SK-N-SH (cell line): ENCODE results near the gene SCO1. TPM values are rescaled to one million over a fixed set of nuclear protein-coding genes. Genes with fewer than 3 reads are reported as not detected.

Source experiments
- CTCF ChIA-PET: fragments of 300-600, 350-600 bp; formaldehyde crosslinking; extraction: SDS; loops from one replicate; lab custom pipeline; 2021; lab: Yijun Ruan, JAX
- POLR2A ChIA-PET: fragments of 350-600 bp; sonication (Branson Sonifier 250); formaldehyde crosslinking; extraction: SDS; loops from one replicate; lab custom pipeline; 2020; ENCODE audit warnings: antibody characterized with exemption, inconsistent platforms; lab: Yijun Ruan, JAX
- DNase-seq: peaks from one replicate; pipeline ENCODE4 v3.0.0; 2012
- H2AFZ ChIP-seq: fragments of 200-600 bp; sonication (generic); 2 replicates; pipeline ENCODE4 v1.8.1; 2016; ENCODE audit warnings: antibody characterized with exemption, mild to moderate bottlenecking, low read depth
- H3F3A ChIP-seq: fragments of 200-600 bp; sonication (generic); replicated peaks from 2 replicates; pipeline ENCODE3; 2016; ENCODE audit warnings: antibody characterized with exemption, mild to moderate bottlenecking; ENCODE audit not compliant: insufficient read depth
- H3K27ac ChIP-seq, 2 experiments: fragments of 200-500 bp in 1 of 2; fragments of 200-600 bp in 1 of 2; sonication (Bioruptor generic) in 1 of 2; sonication (generic), shearing (Covaris generic) in 1 of 2; 2 replicates each; pipeline versions ENCODE4 v1.5.1 to v1.6.1; 2014 to 2016; ENCODE audit warnings: low read depth in 2 of 2, inconsistent platforms in 1 of 2, low read length in 1 of 2, mild to moderate bottlenecking in 1 of 2, mixed read lengths in 1 of 2
- H3K27me3 ChIP-seq: fragments of 200-600 bp; sonication (generic), shearing (Covaris generic); 2 replicates; pipeline ENCODE4 v1.6.1; 2016; ENCODE audit warnings: mixed run types; ENCODE audit not compliant: insufficient read depth
- H3K36me3 ChIP-seq, 2 experiments: fragments of 200-500 bp in 1 of 2; fragments of 200-600 bp in 1 of 2; sonication (Bioruptor generic) in 1 of 2; sonication (generic) in 1 of 2; replicated peaks in 1 of 2; 2 replicates each; pipeline versions ENCODE3 to v1.5.1; 2014 to 2016; ENCODE audit warnings: low read length in 1 of 2, mild to moderate bottlenecking in 1 of 2; ENCODE audit not compliant: insufficient read depth in 2 of 2, control insufficient read depth in 1 of 2
- H3K4me1 ChIP-seq, 2 experiments: fragments of 200-500 bp in 1 of 2; fragments of 200-600 bp in 1 of 2; sonication (Bioruptor generic) in 1 of 2; sonication (generic), shearing (Covaris generic) in 1 of 2; 2 replicates each; pipeline versions ENCODE4 v1.5.1 to v1.6.1; 2014 to 2016; ENCODE audit warnings: low read depth in 1 of 2, low read length in 1 of 2, mixed run types in 1 of 2; ENCODE audit not compliant: insufficient read depth in 2 of 2, control insufficient read depth in 1 of 2
- H3K4me2 ChIP-seq: fragments of 200-600 bp; sonication (generic), shearing (Covaris generic); 2 replicates; pipeline ENCODE4 v1.6.1; 2017; ENCODE audit warnings: mixed run types
- H3K4me3 ChIP-seq, 2 experiments: fragments of 200-500 bp in 1 of 2; fragments of 200-600 bp in 1 of 2; sonication (Bioruptor generic) in 1 of 2; sonication (generic), shearing (Covaris generic) in 1 of 2; 2 replicates each; pipeline versions ENCODE4 v1.5.1 to v1.8.1; 2014 to 2016; ENCODE audit warnings: low read depth in 2 of 2, inconsistent platforms in 1 of 2, low read length in 1 of 2, mild to moderate bottlenecking in 1 of 2, mixed read lengths in 1 of 2, moderate library complexity in 1 of 2
- H3K79me2 ChIP-seq: fragments of 200-600 bp; sonication (generic); 2 replicates; pipeline ENCODE4 v1.8.1; 2017; ENCODE audit warnings: mild to moderate bottlenecking; ENCODE audit not compliant: insufficient read depth
- H3K9ac ChIP-seq: fragments of 200-600 bp; sonication (generic); 2 replicates; pipeline ENCODE4 v1.6.1; 2017; ENCODE audit warnings: mixed run types
- H3K9me2 ChIP-seq: fragments of 200-600 bp; sonication (generic); 2 replicates; pipeline ENCODE4 v1.6.1; 2017; ENCODE audit warnings: mixed run types
- H3K9me3 ChIP-seq: fragments of 200-600 bp; sonication (generic); 2 replicates; pipeline ENCODE4 v1.6.1; 2017; ENCODE audit warnings: mixed run types, mild to moderate bottlenecking, moderate library complexity
- H4K20me1 ChIP-seq: fragments of 200-600 bp; sonication (generic); 2 replicates; pipeline ENCODE4 v1.6.1; 2017; ENCODE audit warnings: mild to moderate bottlenecking, mixed run types; ENCODE audit not compliant: insufficient read depth
- ELF1 ChIP-seq: IDR thresholded peaks from 2 replicates; pipeline ENCODE4 v1.4.0; 2012
- EP300 ChIP-seq, 2 experiments: IDR thresholded peaks; 2 replicates each; pipeline versions ENCODE4 v1.4.0 to v1.6.1; 2012; ENCODE audit warnings: borderline replicate concordance in 1 of 2, low read depth in 1 of 2, low read length in 1 of 2
- EZH2phosphoT487 ChIP-seq: fragments of 200-600 bp; sonication (generic); IDR thresholded peaks from 2 replicates; pipeline ENCODE4 v1.6.1; 2017; ENCODE audit warnings: low read depth, mixed run types, mild to moderate bottlenecking, antibody characterized with exemption, moderate library complexity, borderline replicate concordance
- FOSL2 ChIP-seq: IDR thresholded peaks from 2 replicates; pipeline ENCODE4 v1.4.0; 2012; ENCODE audit warnings: low read depth, mild to moderate bottlenecking, moderate library complexity, borderline replicate concordance
- FOXJ3 ChIP-seq: sonication (generic); formaldehyde crosslinking; IDR thresholded peaks from 2 replicates; pipeline ENCODE4 v1.5.1; 2020; ENCODE audit warnings: mild to moderate bottlenecking, missing genetic modification reagents
- FOXM1 ChIP-seq: IDR thresholded peaks from 2 replicates; pipeline ENCODE4 v1.4.0; 2012; ENCODE audit warnings: low read depth, mild to moderate bottlenecking
- GATA2 ChIP-seq: sonication (generic); formaldehyde crosslinking; IDR thresholded peaks from 2 replicates; pipeline ENCODE4 v1.5.0; 2020; ENCODE audit warnings: mild to moderate bottlenecking, missing genetic modification reagents
- MEF2A ChIP-seq: IDR thresholded peaks from 2 replicates; pipeline ENCODE4 v1.4.0; 2012; ENCODE audit warnings: low read depth, borderline replicate concordance
- RXRA ChIP-seq: IDR thresholded peaks from 2 replicates; pipeline ENCODE4 v1.4.0; 2012; ENCODE audit warnings: low read depth, mild to moderate bottlenecking, borderline replicate concordance
- TAF1 ChIP-seq: IDR thresholded peaks from 2 replicates; pipeline ENCODE4 v1.6.1; 2012; ENCODE audit warnings: low read depth, mild to moderate bottlenecking, low read length, moderate library complexity, borderline replicate concordance
- TEAD4 ChIP-seq: IDR thresholded peaks from 2 replicates; pipeline ENCODE4 v1.4.0; 2012; ENCODE audit warnings: mild to moderate bottlenecking, borderline replicate concordance; ENCODE audit not compliant: insufficient read depth
- WGBS: methylation state at CpG from one replicate; pipeline ENCODE4 v1.1.6; 2017; ENCODE audit warnings: low lambda C conversion rate; 5-methylcytosine and 5-hydroxymethylcytosine counted together
- polyA plus RNA-seq, 3 experiments: library from polyadenylated mRNA; depleted of rRNA; stranded (reverse); fragments of >200 nt; gene quantifications; 2 replicates each; pipeline ENCODE4 v1.2.3, GENCODE V29; 2012
- TF ChIP-seq, protein P1 (sequence below): fragments of 150-350 bp; IDR thresholded peaks from 2 replicates; pipeline ENCODE4 v1.6.1; 2017; ENCODE audit warnings: antibody characterized with exemption, low read length, low read depth, borderline replicate concordance
- TF ChIP-seq, protein P2 (sequence below): fragments of 150-350 bp; IDR thresholded peaks from 2 replicates; pipeline ENCODE4 v1.6.1; 2016; ENCODE audit warnings: mild to moderate bottlenecking, low read depth, low read length
- TF ChIP-seq, protein P3 (sequence below): IDR thresholded peaks from 2 replicates; pipeline ENCODE4 v1.4.0; 2012; ENCODE audit warnings: low read depth
- TF ChIP-seq, protein P4 (sequence below): IDR thresholded peaks from 2 replicates; pipeline ENCODE4 v1.4.0; 2012; ENCODE audit warnings: low read depth, borderline replicate concordance
- TF ChIP-seq, protein P5 (sequence below): fragments of 200-600 bp; sonication (generic); IDR thresholded peaks from 2 replicates; pipeline ENCODE4 v1.6.1; 2017; ENCODE audit warnings: antibody characterized with exemption, mild to moderate bottlenecking, moderate library complexity

SCO1 gene
- polyA plus RNA-seq, 1 of the 3 experiments (the other 2 are of a cell fraction) = 28.6 TPM

DNA sequence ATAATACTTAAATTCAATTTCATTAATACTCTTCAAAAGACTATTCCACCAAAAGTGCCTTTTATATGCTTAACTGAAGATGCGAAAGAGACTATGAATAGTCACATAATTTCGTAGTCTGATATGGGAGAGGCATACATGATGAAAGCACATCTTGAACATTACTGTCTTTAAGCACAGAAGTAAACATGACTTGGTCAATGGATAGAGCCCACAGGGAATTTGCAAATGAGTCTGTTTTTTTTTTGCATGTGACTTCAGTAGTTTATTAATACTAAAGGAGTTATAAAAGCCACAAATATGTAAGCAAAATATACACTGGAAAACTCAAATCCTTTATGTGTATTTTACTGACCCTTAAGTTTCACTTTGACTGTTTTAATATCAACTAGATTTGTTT lies 16.0 kb upstream of the SCO1 start:
- no peaks in the 10 kb centered on the region for H3K9me2 ChIP-seq
- no peaks in the 10 kb centered on the region for H3K79me2 ChIP-seq
- no peak overlapping the region for H3K9ac ChIP-seq
- ChIA-PET CTCF (interaction anchor here (1.1 kb wide), 1 partner anchor 132 kb away, joined by 3 read pairs; no protein-coding TSS in a partner anchor), POLR2A (no interaction called here)
- no peak for DNase-seq
- no peaks in the 10 kb centered on the region for H3K9me3 ChIP-seq
- no peaks in the 10 kb centered on the region for H4K20me1 ChIP-seq
- H3K27ac ChIP-seq = no peak overlapping the region
- no peaks in the 10 kb centered on the region for H3F3A ChIP-seq
- H3K4me2 ChIP-seq = no peak overlapping the region
- no peak for TF ChIP-seq FOSL2
- TF ChIP-seq EZH2phosphoT487 = no peak
- TF ChIP-seq FOXJ3 (CRISPR knock-in tag) = no peak
- no peak for TF ChIP-seq GATA2 (CRISPR knock-in tag)
- no peak for TF ChIP-seq MEF2A
- H3K4me1 ChIP-seq = no peaks in the 10 kb centered on the region
- no peaks in the 10 kb centered on the region for H3K27me3 ChIP-seq
- 96% methylated on average over 2 of the region's 2 CpGs for WGBS
- H3K36me3 ChIP-seq = peaks cover 27 to 41% of the 10 kb centered on the region in 2 experiments
- no peak overlapping the region for H2AFZ ChIP-seq
- no peak overlapping the region for H3K4me3 ChIP-seq

DNA sequence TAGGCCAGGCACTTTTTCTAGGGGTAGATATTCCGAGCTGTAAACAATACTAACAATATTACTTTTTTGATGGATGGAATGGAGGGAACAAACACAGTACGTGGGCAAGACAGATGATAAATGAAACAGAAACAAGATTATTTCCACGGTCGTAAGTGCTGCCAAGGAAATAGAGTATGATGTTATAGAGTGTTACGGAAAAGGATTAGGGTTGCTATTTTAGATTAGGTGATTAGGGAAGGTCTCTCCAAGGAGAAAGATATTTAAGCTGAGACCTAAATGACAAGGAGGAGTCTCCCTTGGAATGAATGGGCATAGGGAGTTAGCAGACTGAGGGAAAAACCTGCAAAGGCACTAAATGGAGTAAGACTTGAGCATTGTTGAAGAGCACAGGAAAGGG lies 8.4 kb upstream of the SCO1 start:
- no peak for TF ChIP-seq FOSL2
- Histone ChIP-seq H3K79me2 (peaks cover 28% of the 10 kb centered on the region; the same call in 1 of the 2 replicates), H3K4me3 (no peak overlapping the region), H3K4me2 (no peak overlapping the region), H3K27me3 (no peaks in the 10 kb centered on the region), H2AFZ (no peak overlapping the region), H3K9ac (no peak overlapping the region), H3K4me1 (peaks cover 0 to 3% of the 10 kb centered on the region in 2 experiments; a peak in 1 of 4 replicates), H4K20me1 (no peaks in the 10 kb centered on the region), H3F3A (no peaks in the 10 kb centered on the region), H3K36me3 (peaks cover 38 to 54% of the 10 kb centered on the region in 2 experiments), H3K27ac (no peak overlapping the region), H3K9me2 (no peaks in the 10 kb centered on the region), H3K9me3 (no peaks in the 10 kb centered on the region)
- WGBS = 97% methylated on average over 5 of the region's 5 CpGs
- no peak for DNase-seq
- ChIA-PET CTCF (interaction anchor here (0.8 kb wide), 1 partner anchor 25 kb away, joined by 3 read pairs; no protein-coding TSS in a partner anchor), POLR2A (no interaction called here)

DNA sequence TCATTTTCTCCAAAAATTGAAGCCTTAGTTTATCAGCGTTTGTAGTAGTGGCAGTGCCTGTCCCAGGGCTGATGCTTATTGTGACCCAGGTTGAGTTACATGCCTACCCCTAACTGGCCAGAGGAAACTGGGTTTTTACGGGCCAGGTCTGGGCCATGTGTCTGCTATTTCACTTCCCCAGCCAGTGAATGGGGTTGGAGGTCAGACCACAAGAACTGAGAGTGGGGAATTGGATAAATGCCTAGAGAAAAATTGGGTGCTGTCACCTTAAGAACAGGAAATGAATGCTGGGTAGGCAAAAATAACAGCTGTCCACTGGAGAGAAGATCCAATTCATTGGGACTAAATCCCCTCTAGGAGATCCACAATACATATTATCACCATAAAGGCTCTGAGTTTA lies 5.2 kb upstream of the SCO1 start:
- Histone ChIP-seq H3K9me2 (no peaks in the 10 kb centered on the region), H3K79me2 (peaks cover 57% of the 10 kb centered on the region), H2AFZ (no peak overlapping the region), H4K20me1 (no peaks in the 10 kb centered on the region), H3K9me3 (no peaks in the 10 kb centered on the region), H3K4me1 (peaks cover 0 to 4% of the 10 kb centered on the region in 2 experiments; a peak in 2 of 4 replicates), H3K27ac (no peak overlapping the region), H3K27me3 (no peaks in the 10 kb centered on the region), H3F3A (peaks cover 7% of the 10 kb centered on the region), H3K4me3 (no peak overlapping the region), H3K36me3 (peaks cover 23 to 30% of the 10 kb centered on the region in 2 experiments), H3K4me2 (no peak overlapping the region), H3K9ac (no peak overlapping the region)
- DNase-seq = no peak
- ChIA-PET POLR2A (no interaction called here), CTCF (interaction anchor here (0.6 to 2.5 kb wide), 2 partner anchors 56 to 524 kb away, joined by 3 to 8 read pairs; no protein-coding TSS in a partner anchor)
- 86% methylated on average over 2 of the region's 2 CpGs for WGBS
- TF ChIP-seq ELF1 (no peak), FOXM1 (no peak), MEF2A (no peak), TEAD4 (no peak), FOSL2 (no peak), RXRA (no peak), TAF1 (no peak), FOXJ3 (CRISPR knock-in tag) (no peak), EP300 (IDR thresholded peaks at IDR 0.05; ENCODE audit: borderline replicate concordance in 1 of 2, low read depth in 1 of 2, low read length in 1 of 2) (no peak)
- TF ChIP-seq, protein P1, sequence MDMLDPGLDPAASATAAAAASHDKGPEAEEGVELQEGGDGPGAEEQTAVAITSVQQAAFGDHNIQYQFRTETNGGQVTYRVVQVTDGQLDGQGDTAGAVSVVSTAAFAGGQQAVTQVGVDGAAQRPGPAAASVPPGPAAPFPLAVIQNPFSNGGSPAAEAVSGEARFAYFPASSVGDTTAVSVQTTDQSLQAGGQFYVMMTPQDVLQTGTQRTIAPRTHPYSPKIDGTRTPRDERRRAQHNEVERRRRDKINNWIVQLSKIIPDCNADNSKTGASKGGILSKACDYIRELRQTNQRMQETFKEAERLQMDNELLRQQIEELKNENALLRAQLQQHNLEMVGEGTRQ = no peak
- TF ChIP-seq, protein P2, sequence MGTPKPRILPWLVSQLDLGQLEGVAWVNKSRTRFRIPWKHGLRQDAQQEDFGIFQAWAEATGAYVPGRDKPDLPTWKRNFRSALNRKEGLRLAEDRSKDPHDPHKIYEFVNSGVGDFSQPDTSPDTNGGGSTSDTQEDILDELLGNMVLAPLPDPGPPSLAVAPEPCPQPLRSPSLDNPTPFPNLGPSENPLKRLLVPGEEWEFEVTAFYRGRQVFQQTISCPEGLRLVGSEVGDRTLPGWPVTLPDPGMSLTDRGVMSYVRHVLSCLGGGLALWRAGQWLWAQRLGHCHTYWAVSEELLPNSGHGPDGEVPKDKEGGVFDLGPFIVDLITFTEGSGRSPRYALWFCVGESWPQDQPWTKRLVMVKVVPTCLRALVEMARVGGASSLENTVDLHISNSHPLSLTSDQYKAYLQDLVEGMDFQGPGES = no peak
- TF ChIP-seq, protein P3, sequence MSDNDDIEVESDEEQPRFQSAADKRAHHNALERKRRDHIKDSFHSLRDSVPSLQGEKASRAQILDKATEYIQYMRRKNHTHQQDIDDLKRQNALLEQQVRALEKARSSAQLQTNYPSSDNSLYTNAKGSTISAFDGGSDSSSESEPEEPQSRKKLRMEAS = no peak
- TF ChIP-seq, protein P4, sequence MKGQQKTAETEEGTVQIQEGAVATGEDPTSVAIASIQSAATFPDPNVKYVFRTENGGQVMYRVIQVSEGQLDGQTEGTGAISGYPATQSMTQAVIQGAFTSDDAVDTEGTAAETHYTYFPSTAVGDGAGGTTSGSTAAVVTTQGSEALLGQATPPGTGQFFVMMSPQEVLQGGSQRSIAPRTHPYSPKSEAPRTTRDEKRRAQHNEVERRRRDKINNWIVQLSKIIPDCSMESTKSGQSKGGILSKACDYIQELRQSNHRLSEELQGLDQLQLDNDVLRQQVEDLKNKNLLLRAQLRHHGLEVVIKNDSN = no peak
- TF ChIP-seq, protein P5, sequence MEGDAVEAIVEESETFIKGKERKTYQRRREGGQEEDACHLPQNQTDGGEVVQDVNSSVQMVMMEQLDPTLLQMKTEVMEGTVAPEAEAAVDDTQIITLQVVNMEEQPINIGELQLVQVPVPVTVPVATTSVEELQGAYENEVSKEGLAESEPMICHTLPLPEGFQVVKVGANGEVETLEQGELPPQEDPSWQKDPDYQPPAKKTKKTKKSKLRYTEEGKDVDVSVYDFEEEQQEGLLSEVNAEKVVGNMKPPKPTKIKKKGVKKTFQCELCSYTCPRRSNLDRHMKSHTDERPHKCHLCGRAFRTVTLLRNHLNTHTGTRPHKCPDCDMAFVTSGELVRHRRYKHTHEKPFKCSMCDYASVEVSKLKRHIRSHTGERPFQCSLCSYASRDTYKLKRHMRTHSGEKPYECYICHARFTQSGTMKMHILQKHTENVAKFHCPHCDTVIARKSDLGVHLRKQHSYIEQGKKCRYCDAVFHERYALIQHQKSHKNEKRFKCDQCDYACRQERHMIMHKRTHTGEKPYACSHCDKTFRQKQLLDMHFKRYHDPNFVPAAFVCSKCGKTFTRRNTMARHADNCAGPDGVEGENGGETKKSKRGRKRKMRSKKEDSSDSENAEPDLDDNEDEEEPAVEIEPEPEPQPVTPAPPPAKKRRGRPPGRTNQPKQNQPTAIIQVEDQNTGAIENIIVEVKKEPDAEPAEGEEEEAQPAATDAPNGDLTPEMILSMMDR = no peak
